Chondrocyte (in vitro differentiated cells): ENCODE data around the gene CPB2. TPM values are rescaled to one million over a fixed set of nuclear protein-coding genes. Genes with fewer than 3 reads are reported as not detected.

Experiments used
- DNase-seq: peaks from one replicate; pipeline ENCODE4 v3.0.0; 2021; ENCODE audit warnings: mixed read lengths, low spot score
- H3K27ac Mint-ChIP-seq: one replicate; pipeline ENCODE4 v1.8.0; 2021; ENCODE audit warnings: mild to moderate bottlenecking, moderate library complexity, mixed read lengths; ENCODE audit not compliant: unreplicated experiment
- H3K27me3 Mint-ChIP-seq: 2 replicates; pipeline ENCODE4 v1.8.0; 2021; ENCODE audit warnings: low read depth, mixed read lengths
- H3K36me3 Mint-ChIP-seq: 2 replicates; pipeline ENCODE4 v1.8.0; 2021; ENCODE audit warnings: low read depth, mixed read lengths
- H3K4me1 Mint-ChIP-seq: 2 replicates; pipeline ENCODE4 v1.8.0; 2021; ENCODE audit warnings: low read depth, mild to moderate bottlenecking, mixed read lengths
- H3K4me3 Mint-ChIP-seq: one replicate; pipeline ENCODE4 v1.8.0; 2021; ENCODE audit warnings: mild to moderate bottlenecking, moderate library complexity, mixed read lengths; ENCODE audit not compliant: unreplicated experiment
- H3K9me3 Mint-ChIP-seq: 2 replicates; pipeline ENCODE4 v1.8.0; 2021; ENCODE audit warnings: low read depth, mixed read lengths
- CTCF ChIP-seq: fragments of 200-600 bp; sonication (generic); IDR thresholded peaks from 2 replicates; pipeline ENCODE4 v1.5.0; 2021; ENCODE audit warnings: antibody characterized with exemption, mild to moderate bottlenecking, moderate library complexity
- total RNA-seq: library from RNA; stranded (reverse); gene quantifications from 3 replicates; pipeline ENCODE4 v1.2.1, GENCODE V29; 2021

CPB2 gene
- total RNA-seq, 1 donor from 2014 or later: not detected

GRCh38 chr13:46076827-46077226 is 28.0 kb downstream of the CPB2 start:
- TF ChIP-seq CTCF: no peak
- no peaks in the 10 kb centered on the region for H3K4me1 Mint-ChIP-seq
- DNase-seq: no peak
- H3K27ac Mint-ChIP-seq: no peak overlapping the region
- peaks cover 1% of the 10 kb centered on the region for H3K27me3 Mint-ChIP-seq
- peaks cover 5% of the 10 kb centered on the region for H3K9me3 Mint-ChIP-seq
- H3K4me3 Mint-ChIP-seq: no peak overlapping the region
- H3K36me3 Mint-ChIP-seq: peaks cover 5% of the 10 kb centered on the region

- H3K4me1 Mint-ChIP-seq: no peaks in the 10 kb centered on the region
- peaks cover 1% of the 10 kb centered on the region for H3K27me3 Mint-ChIP-seq
- H3K4me3 Mint-ChIP-seq: no peak overlapping the region
- H3K9me3 Mint-ChIP-seq: peaks cover 5% of the 10 kb centered on the region
- H3K27ac Mint-ChIP-seq: no peak overlapping the region
- peaks cover 5% of the 10 kb centered on the region for H3K36me3 Mint-ChIP-seq
- no peak for DNase-seq
- TF ChIP-seq CTCF: no peak
Measured at GRCh38 chr13:46075811-46076210, 29.0 kb downstream of the CPB2 start.

GRCh38 chr13:46071590-46072249 is 33.1 kb downstream of the CPB2 start:
- no peak for TF ChIP-seq CTCF
- no peak for DNase-seq
- Mint-ChIP-seq H3K4me1 (no peaks in the 10 kb centered on the region), H3K27me3 (peaks cover 1% of the 10 kb centered on the region), H3K27ac (no peak overlapping the region), H3K4me3 (no peak overlapping the region), H3K36me3 (peaks cover 3% of the 10 kb centered on the region), H3K9me3 (peaks cover 2% of the 10 kb centered on the region)

GRCh38 chr13:46063292-46063691 is 41.5 kb downstream of the CPB2 start:
- peaks cover 3% of the 10 kb centered on the region for H3K9me3 Mint-ChIP-seq
- no peak for DNase-seq
- no peak for TF ChIP-seq CTCF
- H3K36me3 Mint-ChIP-seq: no peaks in the 10 kb centered on the region
- no peak overlapping the region for H3K27ac Mint-ChIP-seq
- H3K4me3 Mint-ChIP-seq: no peak overlapping the region
- peaks cover 6% of the 10 kb centered on the region for H3K4me1 Mint-ChIP-seq
- H3K27me3 Mint-ChIP-seq: no peaks in the 10 kb centered on the region

- no peak for TF ChIP-seq CTCF
- no peak for DNase-seq
- no peaks in the 10 kb centered on the region for H3K27me3 Mint-ChIP-seq
- no peak overlapping the region for H3K27ac Mint-ChIP-seq
- peaks cover 6% of the 10 kb centered on the region for H3K4me1 Mint-ChIP-seq
- H3K36me3 Mint-ChIP-seq: no peaks in the 10 kb centered on the region
- no peak overlapping the region for H3K4me3 Mint-ChIP-seq
- H3K9me3 Mint-ChIP-seq: peaks cover 3% of the 10 kb centered on the region
Measured at GRCh38 chr13:46062185-46062584, 42.6 kb downstream of the CPB2 start.
